DOHH2 (cell line): Measurements from ENCODE around the gene ACTR5.
"Not testable (repeated sequence)": the region's sequence is repeated elsewhere in the genome, so short reads cannot be mapped to it uniquely, and the experiment has no call there.

Experiments
- H3F3A ChIP-seq: fragments of 200-600 bp; sonication (generic), shearing (Covaris generic); 2 replicates; pipeline ENCODE4 v1.6.0; 2016; ENCODE audit warnings: antibody characterized with exemption, mild to moderate bottlenecking; ENCODE audit not compliant: control insufficient read depth, insufficient read depth
- H3K27ac ChIP-seq: fragments of 200-600 bp; sonication (generic); 2 replicates; pipeline ENCODE4 v1.5.1; 2014; ENCODE audit warnings: low read depth, mild to moderate bottlenecking, low read length, moderate library complexity
- H3K27me3 ChIP-seq: fragments of 200-600 bp; sonication (generic); 2 replicates; pipeline ENCODE4 v1.6.1; 2014; ENCODE audit warnings: mild to moderate bottlenecking, low read length, mixed read lengths; ENCODE audit not compliant: control insufficient read depth
- H3K36me3 ChIP-seq: fragments of 200-600 bp; sonication (generic); 2 replicates; pipeline ENCODE4 v1.6.1; 2014; ENCODE audit warnings: mild to moderate bottlenecking, low read length, moderate library complexity, mixed read lengths; ENCODE audit not compliant: control insufficient read depth
- H3K4me1 ChIP-seq: fragments of 200-600 bp; sonication (generic); 2 replicates; pipeline ENCODE4 v1.6.1; 2014; ENCODE audit warnings: mild to moderate bottlenecking, low read length, mixed read lengths; ENCODE audit not compliant: control insufficient read depth
- H3K4me2 ChIP-seq: fragments of 200-600 bp; sonication (generic); 2 replicates; pipeline ENCODE4 v1.6.0; 2014; ENCODE audit warnings: mild to moderate bottlenecking, low read length, moderate library complexity
- H3K4me3 ChIP-seq: fragments of 200-600 bp; sonication (generic); 2 replicates; pipeline ENCODE4 v1.5.1; 2014; ENCODE audit warnings: mild to moderate bottlenecking, low read length, mixed read lengths
- H3K79me2 ChIP-seq: fragments of 200-600 bp; sonication (generic); 2 replicates; pipeline ENCODE4 v1.6.1; 2014; ENCODE audit warnings: mild to moderate bottlenecking, low read length, mixed read lengths; ENCODE audit not compliant: control insufficient read depth
- H3K9me2 ChIP-seq: fragments of 200-600 bp; sonication (generic); replicated peaks from 2 replicates; pipeline ENCODE4 v1.6.1; 2014; ENCODE audit warnings: mild to moderate bottlenecking, low read length, mixed read lengths; ENCODE audit not compliant: control insufficient read depth
- H3K9me3 ChIP-seq: fragments of 200-600 bp; sonication (generic); 2 replicates; pipeline ENCODE4 v1.6.1; 2014; ENCODE audit warnings: antibody characterized with exemption, low read length, mixed read lengths; ENCODE audit not compliant: control insufficient read depth, insufficient read depth
- H4K20me1 ChIP-seq: fragments of 200-600 bp; sonication (generic); 2 replicates; pipeline ENCODE4 v1.6.0; 2014; ENCODE audit warnings: low read depth, mild to moderate bottlenecking, antibody characterized with exemption, low read length, moderate library complexity; ENCODE audit not compliant: control insufficient read depth, insufficient read depth
- CTCF ChIP-seq: fragments of 200-600 bp; sonication (generic); IDR thresholded peaks from one replicate; pipeline ENCODE4 v1.5.1; 2014; ENCODE audit warnings: antibody characterized with exemption, mild to moderate bottlenecking, low read depth, low read length; ENCODE audit not compliant: poor library complexity, severe bottlenecking
- EZH2phosphoT487 ChIP-seq: fragments of 200-600 bp; sonication (generic); IDR thresholded peaks from 2 replicates; pipeline ENCODE4 v1.6.1; 2017; ENCODE audit warnings: borderline replicate concordance, mild to moderate bottlenecking, antibody characterized with exemption, low read length, moderate library complexity, mixed read lengths

Gene ACTR5

GRCh38 chr20:38791940-38792339 lies 43.7 kb downstream of the ACTR5 start:
- TF ChIP-seq CTCF (no peak), EZH2phosphoT487 (no peak)
- no peaks in the 10 kb centered on the region for H3K27me3 ChIP-seq
- no peaks in the 10 kb centered on the region for H3K9me2 ChIP-seq
- H4K20me1 ChIP-seq, result no peaks in the 10 kb centered on the region
- H3F3A ChIP-seq, result no peaks in the 10 kb centered on the region
- no peaks in the 10 kb centered on the region for H3K9me3 ChIP-seq
- H3K27ac ChIP-seq, result no peak overlapping the region
- no peaks in the 10 kb centered on the region for H3K36me3 ChIP-seq
- H3K79me2 ChIP-seq, result no peaks in the 10 kb centered on the region
- H3K4me1 ChIP-seq, result 0 out of 2 replicates have a peak, but pooled peaks cover 3% of the 10 kb centered on the region
- no peak overlapping the region for H3K4me3 ChIP-seq
- no peak overlapping the region for H3K4me2 ChIP-seq

- not testable (repeated sequence) for H3K4me2 ChIP-seq, H3K36me3 ChIP-seq, H3K79me2 ChIP-seq, H3F3A ChIP-seq, H3K4me3 ChIP-seq, H4K20me1 ChIP-seq, H3K9me2 ChIP-seq, H3K27me3 ChIP-seq, H3K27ac ChIP-seq, H3K9me3 ChIP-seq, H3K4me1 ChIP-seq
Measured at GRCh38 chr20:38794057-38794456, 45.8 kb downstream of the ACTR5 start.

GRCh38 chr20:38798266-38798665 lies 50.0 kb downstream of the ACTR5 start:
- H3K9me2 ChIP-seq, result no peaks in the 10 kb centered on the region
- H3K27me3 ChIP-seq, result no peaks in the 10 kb centered on the region

GRCh38 chr20:38799203-38799602 lies 50.9 kb downstream of the ACTR5 start:
- no peaks in the 10 kb centered on the region for H4K20me1 ChIP-seq
- H3K27ac ChIP-seq, result no peak overlapping the region
- H3K9me2 ChIP-seq, result no peaks in the 10 kb centered on the region
- no peak overlapping the region for H3K4me3 ChIP-seq
- no peaks in the 10 kb centered on the region for H3K27me3 ChIP-seq
- no peak overlapping the region for H3K4me2 ChIP-seq
- H3K79me2 ChIP-seq, result no peaks in the 10 kb centered on the region
- no peaks in the 10 kb centered on the region for H3K36me3 ChIP-seq
- H3K9me3 ChIP-seq, result no peaks in the 10 kb centered on the region
- peaks cover 17% of the 10 kb centered on the region for H3F3A ChIP-seq
- TF ChIP-seq EZH2phosphoT487 (no peak), CTCF (no peak)
- H3K4me1 ChIP-seq, result peaks cover 13% of the 10 kb centered on the region

More at GRCh38 chr20:38798266-38798665, 50.0 kb downstream of the ACTR5 start:
- Histone ChIP-seq H3K79me2 (no peaks in the 10 kb centered on the region), H3K4me2 (no peak overlapping the region), H3K4me1 (peaks cover 3% of the 10 kb centered on the region), H4K20me1 (no peaks in the 10 kb centered on the region), H3F3A (peaks cover 7% of the 10 kb centered on the region), H3K9me3 (no peaks in the 10 kb centered on the region), H3K4me3 (no peak overlapping the region), H3K27ac (no peak overlapping the region), H3K36me3 (no peaks in the 10 kb centered on the region)
- TF ChIP-seq CTCF (no peak), EZH2phosphoT487 (no peak)
